NCI-H1417 treated with DMSO at 0.1 percent for 48 hours (cell line): ENCODE measurements around the gene KSR2.
"Not testable (repeated sequence)": the region's sequence is repeated elsewhere in the genome, so short reads cannot be mapped to it uniquely, and the experiment has no call there.

ENCODE experiments used
- DNase-seq: peaks from one replicate; lab custom pipeline; 2025; lab: John Stamatoyannopoulos, UW

The KSR2 gene

DNA sequence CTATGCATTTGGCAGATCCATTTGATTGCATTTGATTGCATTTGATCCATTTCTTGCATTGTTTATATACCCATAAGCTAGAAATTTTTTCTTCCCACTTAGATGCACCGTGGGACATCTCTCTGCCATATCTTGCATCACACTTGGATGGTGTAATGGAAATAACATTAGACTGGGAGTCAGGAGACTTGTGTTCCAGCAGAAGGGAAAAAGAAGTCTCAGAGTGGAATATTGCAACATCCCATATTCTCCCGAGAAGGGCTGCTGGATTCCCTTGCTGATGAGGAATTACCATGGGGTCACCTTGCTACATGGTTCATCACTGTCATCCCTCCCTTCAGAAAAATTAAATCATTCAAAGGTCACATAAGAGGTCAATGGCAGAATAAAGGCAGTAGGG, 78.1 kb downstream of the KSR2 start:
- DNase-seq = no peak

DNA sequence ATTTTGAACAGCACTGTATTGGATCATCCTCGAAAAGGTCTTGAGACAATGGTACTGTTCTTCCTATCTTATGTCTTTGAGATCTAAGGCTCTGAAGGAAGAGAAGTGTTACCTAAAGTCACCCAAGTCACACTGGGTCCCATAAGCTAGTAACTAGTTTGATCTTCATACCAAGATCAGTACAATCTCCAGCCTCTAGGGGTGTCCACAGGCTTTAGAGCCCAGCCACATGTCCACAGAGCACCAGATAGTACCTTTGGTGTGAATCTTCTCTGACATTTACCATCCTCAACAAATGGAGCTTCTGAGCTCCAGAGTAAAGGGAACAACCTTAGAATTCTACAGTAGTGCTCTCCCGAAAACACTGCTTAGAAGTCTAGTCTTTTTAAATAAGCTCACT, 78.7 kb downstream of the KSR2 start:
- no peak for DNase-seq

DNA sequence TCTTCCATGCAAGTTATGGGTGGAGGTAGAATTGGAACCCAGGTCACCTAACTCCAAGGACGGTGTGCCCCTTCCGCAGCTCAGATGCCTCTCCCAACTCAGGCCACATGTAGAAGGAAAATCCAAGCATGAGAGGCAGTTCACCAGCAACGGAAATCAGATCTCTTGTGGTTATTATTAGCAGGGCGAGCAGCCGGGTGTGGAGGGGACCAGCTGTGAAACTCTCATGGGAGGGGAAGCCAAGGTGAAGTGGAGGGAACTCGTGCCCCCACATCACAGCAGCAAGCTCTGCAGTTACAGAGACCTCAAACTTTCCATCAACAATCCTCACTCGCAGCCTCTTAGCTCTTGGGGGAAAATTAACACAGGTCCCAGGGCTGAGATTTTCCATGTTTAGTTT, 79.7 kb downstream of the KSR2 start:
- no peak for DNase-seq

DNA sequence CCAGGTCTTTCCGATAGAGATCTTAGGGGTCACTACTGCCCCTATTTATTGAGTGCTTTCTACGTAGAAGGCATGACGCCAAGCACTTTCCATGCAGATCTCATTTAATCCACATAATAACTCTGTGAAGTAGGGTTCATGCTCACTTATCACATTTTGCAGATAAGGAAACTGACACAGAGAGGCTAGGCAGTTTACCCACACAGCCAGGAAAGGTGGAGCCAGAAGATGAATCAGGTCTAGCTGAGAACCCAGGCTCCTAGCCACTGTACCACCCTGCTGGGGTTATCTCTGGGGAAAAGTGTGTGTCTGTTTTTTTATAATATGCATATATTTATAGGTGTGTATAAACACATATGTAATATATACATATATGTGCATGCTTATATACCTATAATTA, 83.6 kb downstream of the KSR2 start:
- DNase-seq = no peak

DNA sequence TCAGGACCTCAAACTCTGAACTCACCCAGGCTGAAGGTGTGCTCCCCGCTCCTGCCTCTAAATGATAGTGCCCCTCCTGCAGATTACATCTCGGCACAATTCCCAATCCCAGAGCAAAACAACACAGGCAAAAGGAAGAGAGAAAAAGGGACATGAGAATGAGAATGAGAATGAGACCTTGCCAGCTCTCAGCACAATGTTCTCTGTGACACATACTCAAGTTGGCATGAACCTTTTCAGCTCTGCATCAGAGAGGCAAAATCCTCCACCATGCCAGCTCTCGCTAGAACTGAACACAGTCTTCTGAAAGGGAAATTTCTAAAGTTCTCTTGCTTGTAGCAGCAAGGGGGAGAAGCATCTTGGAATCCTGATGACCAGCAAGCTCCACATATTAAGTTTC, 84.6 kb downstream of the KSR2 start:
- DNase-seq = no peak

DNA sequence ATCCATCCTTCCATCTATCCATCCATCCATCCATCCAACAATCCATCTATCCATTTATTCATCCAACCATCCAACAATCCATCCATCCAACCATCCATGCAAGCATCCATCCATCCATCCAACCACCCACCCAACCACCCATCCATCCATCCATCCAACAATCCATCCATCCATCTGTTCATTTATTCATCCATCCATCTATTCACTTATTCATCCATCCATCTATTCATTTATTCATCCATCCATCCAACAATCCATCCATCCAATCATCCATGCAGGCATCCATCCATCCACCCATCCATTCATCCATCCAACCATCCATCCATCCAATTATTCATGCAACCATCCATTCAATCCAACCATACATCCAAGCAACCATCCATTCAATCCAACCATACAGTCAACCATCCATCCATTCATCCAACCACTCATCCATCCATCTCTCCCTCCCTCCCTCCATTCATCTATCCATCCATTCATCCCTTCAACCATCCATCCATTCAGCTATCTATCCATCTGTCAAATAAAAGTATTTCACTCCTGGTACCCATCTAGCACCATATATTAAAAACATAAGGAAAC, 86.1 kb downstream of the KSR2 start:
- no peak for DNase-seq

DNA sequence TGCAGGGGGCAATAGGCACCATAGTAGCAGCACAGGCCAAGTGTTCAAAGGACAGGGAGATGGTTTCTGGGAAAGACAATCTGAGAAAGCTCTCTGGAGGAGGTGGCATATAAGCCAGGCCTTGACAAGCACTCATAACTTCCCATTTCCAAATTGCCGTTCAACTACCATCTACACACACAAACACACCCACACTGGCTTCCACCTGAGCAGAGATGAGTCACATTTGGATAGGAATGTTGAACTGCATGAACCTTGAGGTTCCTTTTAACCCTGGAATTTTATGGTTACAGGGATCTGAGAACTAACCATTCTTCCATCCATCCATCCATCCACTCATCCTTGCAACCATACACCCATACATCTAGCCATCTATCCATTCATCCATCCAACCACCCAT, 86.6 kb downstream of the KSR2 start:
- DNase-seq = no peak

DNA sequence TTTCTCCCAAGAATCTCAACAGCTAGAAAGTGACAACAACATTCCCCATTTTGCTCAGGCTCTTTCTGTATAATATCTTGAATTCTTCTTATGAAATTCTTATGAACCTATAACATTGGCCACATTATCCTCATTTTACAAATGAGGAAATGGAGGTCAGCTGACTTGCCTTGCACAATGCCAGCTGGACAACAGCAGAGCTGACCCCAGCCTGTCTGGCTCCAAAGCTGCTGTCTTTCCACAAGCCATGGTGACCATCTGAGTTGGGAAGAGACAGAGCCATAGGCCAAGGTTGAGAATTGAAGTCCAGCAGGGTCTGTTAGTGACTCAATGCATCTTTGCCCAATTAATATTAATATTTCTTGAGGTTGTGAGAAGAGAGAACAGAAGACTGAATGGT, 87.3 kb downstream of the KSR2 start:
- DNase-seq = no peak

DNA sequence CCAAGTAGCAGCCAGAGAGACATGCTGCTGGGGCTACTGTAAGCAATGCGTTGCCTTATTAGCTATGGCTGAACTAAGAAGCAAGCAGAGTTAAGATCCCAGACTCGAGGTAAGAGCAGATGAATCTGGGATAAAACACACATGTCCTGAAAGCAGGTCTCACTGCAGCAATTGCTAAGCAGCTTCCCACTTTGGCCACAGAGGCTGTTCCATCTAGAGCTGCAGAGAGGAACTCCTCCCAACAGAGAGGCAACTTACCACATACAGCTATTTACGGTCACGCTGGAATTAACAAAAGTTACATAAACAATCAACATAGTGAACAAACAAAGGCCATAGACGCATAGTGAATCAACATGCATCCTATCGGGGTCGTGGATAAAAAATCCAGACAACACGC, 90.2 kb downstream of the KSR2 start:
- no peak for DNase-seq

DNA sequence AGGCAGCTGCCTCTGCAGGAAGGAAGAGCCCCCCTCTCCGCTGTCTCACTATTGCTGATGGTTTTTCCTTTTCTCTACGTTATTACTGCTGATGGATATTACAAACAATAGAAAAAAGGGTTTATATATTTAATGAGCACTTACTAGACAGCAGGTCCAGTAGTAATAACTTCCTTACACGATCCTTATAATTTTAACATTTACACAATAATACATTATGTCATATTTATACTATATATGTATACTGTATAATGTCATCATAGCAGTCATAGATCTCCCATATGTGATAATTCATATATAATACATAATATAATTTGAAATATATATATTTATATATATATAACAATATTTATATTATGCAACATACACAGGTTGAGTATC, 92.4 kb downstream of the KSR2 start:
- DNase-seq = no peak

DNA sequence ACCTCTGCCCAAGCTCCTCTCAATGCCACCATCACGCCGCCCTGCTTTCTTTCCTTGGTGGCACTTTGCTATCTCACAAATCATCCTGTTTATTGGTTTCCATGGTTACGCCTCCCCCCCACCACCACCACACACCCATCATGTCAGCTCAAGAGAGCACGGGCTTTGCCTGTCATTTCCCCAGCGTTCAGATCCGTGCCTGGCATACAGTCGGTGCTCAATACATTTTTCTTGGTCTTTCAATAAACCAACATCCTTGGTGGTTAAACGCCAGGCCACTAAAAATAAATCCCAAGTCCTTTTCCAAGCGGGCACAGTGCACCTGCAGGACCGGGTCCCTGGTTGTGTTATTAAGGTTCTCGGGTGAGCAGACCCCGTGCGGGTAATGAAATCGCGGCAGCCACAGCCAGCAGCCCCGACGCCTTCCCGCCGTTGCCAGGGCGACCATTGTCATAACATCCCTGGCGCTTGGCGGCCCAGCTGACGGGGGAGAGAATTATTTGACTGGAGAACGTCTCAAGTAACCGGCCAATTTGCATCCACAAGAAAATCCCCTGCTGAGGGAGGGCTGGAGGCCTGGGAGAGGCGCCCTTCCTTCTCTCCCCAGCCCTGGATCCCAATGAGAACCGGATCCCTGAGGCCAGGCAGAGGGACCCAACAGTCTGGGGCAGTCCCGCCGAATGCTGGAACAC, 92.9 kb downstream of the KSR2 start:
- DNase-seq = peak; percentile 86

DNA sequence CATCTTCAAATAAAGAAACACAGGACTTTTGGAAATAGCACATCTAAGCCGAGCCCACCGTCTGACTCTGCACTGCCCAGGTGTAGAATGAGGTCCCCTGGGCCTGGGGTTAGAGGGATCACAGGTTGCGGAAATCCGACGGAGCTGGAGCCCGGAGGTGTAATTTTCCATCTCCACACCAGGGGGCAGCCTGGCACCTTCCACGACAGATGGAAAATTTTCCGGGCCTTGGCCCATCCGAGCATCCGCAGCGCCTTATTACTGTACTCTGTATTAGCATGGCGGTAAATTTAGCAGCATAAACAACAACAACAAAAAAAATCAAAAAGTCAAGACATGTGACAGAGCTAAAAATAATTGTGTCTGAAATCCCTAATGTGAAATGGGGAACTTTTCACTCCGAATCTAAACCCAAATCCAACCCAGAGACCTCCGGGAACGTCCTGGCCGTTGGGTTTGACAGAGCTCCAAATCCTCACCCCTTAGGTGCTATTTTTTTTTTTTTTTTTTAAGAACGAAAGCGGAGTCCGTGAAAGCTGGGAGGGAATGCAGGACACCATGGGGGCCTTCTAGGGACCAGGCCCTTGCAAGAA, 93.9 kb downstream of the KSR2 start:
- DNase-seq = peak; percentile 20

DNA sequence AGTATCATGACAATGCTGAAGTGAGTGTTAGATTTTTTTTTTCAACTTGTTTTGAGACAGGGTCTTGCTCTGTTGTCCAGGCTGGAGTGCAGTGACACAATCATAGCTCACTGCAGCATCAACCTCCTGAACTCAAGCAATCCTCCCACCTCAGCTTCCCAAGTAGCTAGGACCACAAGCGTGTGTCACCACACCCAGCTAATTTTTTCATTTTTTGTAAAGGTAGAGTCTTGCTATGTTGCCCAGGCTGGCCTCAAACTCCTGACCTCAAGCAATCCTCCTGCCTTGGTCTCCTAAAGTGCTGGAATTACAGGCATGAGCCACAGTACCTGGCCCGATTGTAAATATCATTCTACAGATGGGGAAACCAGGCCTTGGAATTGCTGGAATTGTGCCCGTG, 94.6 kb downstream of the KSR2 start:
- not testable (repeated sequence) for DNase-seq

DNA sequence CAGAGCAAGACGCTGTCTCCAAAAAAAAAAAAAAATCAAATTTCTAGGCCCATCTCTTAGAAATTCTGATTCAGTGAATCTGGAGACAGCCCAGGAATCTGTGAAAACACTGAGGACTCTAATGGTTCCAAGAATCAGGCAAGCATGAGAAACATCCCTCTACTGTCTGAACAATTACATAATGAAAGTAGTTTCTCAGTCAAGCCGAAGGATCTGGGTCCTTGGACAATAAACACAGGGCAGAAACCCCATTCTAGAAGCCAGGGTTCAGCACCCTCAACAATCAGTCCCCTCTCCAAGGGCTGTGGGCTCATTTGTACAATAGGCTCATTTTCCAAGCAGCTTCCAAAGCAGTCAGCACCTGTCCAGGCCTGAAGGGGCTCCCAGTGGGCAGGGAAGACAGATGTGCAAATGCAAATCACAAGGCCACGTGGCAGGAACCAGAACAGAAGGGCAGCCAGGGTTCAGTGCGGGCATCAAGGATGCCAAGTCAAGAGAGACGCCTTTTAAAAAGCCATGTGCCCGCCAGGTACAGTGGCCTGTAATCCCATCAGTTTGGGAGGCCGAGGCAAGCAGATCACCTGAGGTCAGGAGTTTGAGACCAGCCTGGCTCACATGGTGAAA, 96.1 kb downstream of the KSR2 start:
- no peak for DNase-seq

DNA sequence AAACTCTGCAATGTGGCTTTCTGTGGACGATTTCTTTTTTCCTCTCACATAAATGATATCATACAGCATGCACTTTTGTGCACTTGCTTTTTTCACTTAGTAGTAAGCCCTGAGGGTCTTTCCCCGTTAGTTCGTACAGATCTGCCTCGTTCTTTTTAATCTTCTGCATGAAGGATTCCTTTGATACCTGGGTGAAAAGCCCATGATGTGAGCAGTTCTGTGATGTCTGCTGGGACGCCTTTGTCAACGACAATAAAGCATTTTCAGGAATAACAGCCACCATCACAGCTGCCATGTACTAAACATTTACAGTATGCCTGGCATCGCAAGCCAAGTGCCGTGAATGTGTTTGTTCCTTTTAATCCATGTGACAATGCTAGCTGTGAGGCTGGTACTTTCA, 99.2 kb downstream of the KSR2 start:
- DNase-seq = no peak

DNA sequence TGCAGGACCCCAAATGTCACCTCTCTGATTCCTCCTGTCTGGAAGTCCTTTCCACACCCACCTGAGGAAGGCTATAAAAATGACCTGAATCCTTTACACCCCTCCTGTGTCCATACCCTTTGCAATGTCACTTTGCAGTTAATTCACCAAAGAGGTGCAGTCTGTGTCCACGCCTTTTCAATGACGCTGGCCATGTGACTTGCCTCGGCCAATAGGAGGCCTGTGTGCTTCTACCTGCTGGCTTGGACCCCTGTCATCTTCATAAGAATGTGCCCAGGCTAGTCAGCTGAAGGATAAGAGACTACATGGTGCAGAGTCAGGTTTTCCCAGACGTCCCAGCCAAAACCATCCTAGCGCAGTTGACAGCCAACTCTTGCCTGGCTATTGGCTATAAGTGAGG, 101.4 kb downstream of the KSR2 start:
- DNase-seq = no peak

DNA sequence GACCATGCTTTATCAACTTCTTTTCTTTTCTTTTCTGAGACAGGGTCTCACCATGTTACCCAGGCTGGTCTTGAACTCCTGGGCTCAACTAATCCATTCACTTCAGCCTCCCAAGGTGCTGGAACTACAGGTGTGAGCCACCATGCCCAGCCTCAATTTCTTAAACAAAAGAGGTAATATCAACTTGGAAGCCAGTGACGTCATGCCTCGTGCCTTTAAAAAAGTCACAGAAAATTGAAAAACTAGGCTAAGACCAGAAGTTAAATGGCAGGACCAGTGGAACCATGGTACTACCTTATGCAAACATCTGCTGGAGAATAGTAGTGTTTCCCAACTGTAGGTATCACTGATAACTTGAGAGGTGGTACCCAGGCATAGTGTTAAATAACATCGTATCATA, 103.3 kb downstream of the KSR2 start:
- DNase-seq = no peak

DNA sequence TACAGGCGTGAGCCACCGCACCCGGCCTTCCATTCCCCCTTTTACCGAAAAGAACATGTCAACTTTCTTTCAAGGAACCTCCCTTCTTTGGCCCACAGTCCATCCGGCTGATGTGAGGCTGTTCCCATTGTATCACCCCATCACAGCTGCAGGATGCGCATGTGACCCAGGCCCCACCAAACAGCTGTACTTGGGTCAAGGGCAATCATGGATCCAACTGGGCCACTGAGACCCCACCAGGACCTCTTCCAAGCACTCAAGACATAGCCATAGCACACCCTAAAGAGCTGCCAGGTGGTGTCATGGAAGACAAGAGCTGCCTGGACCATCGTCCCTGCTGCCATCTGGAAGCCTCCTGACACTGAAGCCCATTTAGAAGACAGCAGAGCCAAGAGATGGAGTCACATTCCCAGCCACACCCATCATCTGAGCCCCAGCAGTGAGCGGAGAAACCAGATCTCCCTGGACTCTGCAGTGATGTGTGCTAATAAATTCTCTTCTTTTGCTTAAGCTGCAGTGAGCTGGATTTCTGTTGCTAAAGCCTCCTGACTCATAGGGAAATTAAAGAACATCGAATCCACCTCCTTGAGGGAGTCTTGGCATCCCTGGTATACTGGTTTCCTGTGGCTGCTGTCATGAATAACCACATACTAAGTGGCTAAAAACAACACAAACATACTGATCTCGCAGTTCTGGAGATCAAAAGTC, 105.6 kb downstream of the KSR2 start:
- DNase-seq = no peak

DNA sequence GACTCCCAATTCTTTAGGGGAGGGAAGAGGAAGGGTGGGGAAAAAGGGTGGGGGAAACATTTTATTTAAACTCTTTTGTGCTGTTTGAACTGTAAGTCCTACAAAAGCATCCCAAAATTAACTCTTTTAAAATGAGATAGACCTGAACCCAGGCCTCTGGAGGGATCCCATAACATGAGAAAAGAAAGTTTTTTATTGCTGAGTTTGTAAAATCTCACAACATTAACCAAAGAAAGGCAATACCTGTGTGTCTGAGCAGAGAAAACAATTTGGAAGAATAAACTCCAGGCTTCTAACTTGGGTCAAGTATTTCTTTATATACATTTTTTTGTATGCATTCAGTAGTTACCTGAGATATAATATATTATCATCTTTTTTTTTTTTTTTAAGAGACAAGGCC, 107.1 kb downstream of the KSR2 start:
- no peak for DNase-seq

DNA sequence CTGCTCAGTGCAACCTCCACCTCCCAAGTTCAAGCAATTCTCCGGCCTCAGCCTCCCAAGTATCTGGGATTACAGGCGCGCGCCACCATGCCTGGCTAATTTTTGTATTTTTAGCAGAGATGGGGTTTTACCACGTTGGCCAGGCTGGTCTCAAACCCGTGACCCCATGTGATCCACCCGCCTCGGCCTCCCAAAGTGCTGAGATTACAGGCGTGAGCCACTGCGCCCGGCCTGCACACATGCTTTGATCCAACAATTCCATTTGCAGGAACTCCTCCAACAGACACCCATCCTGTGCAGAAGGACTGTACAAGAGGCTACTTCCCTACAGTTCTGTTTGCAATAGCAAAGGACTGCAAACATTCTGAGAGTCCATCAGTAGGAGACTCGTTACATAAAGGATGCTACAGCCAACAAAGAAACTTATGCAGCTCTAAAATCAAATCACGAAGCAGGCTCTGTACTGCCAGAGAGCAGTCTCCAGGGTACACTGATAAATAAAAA, 108.0 kb downstream of the KSR2 start:
- not testable (repeated sequence) for DNase-seq

DNA sequence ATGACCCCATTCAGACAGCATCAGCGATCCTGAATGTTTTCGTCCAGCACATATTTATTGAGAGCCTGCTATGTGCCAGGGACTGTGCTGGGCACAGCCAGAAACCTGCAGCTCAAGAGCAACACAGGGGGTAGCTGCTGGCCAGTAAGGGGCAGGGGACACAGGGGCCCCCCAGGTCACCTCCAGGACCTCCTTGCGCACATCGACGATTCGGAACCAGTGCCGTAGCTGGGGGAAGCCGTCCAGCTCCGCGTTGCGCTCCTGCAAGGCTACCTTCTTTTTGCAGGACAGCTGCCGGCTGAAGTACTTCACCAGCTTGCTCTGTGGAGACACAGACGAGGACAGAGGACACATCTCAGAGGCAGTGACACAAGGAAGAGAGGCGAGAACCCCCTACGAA, 108.7 kb downstream of the KSR2 start:
- DNase-seq = no peak
